Adrenal gland (tissue), 5 donors: Measurements from ENCODE around the gene PLXNA2.

ENCODE experiments used
- CTCF ChIP-seq, 6 experiments: fragments of 450-650 bp in 4 of 6; fragments of 200-600 bp in 2 of 6; sonication (generic) in 1 of 6; IDR thresholded peaks; 1 replicate in 5 of 6; 2 replicates in 1 of 6; pipeline versions ENCODE4 v1.5.1 to v1.8.0; 2016 to 2021; ENCODE audit warnings: antibody characterized with exemption in 6 of 6, mild to moderate bottlenecking in 2 of 6, moderate library complexity in 1 of 6
- POLR2A ChIP-seq, 2 donors: fragments of 450-650 bp; IDR thresholded peaks; one replicate each; pipeline ENCODE4 v1.6.1; 2017; ENCODE audit warnings: antibody characterized with exemption in 2 of 2, mild to moderate bottlenecking in 2 of 2, moderate library complexity in 1 of 2
- donor health status: DM: no; HTN: no; CAD: no.

- no peak for TF ChIP-seq CTCF (IDR thresholded peaks at IDR 0.05)
- TF ChIP-seq POLR2A (IDR thresholded peaks at IDR 0.05), result no peak
These were observed 3.5 kb upstream of the PLXNA2 start for GRCh38 chr1:208247696-208248095.
